Measurements from ENCODE around the gene FBXO45. TPM values are rescaled to one million over a fixed set of nuclear protein-coding genes. Genes with fewer than 3 reads are reported as not detected.
A peak's percentile ranks its signal among the peaks of the same experiment; 100 is the strongest.
"Not testable (repeated sequence)": the region's sequence is repeated elsewhere in the genome, so short reads cannot be mapped to it uniquely, and the experiment has no call there.

Gene FBXO45
- total RNA-seq, 2 donors from 2014 or later, result 13.0 to 22.0 TPM

- H3K4me3 Mint-ChIP-seq, result no peak overlapping the region
- no peaks in the 10 kb centered on the region for H3K36me3 Mint-ChIP-seq (ENCODE audit: low read depth)
- H3K27me3 Mint-ChIP-seq, result no peaks in the 10 kb centered on the region
- no peak for ATAC-seq (replicated peaks)
- peaks cover 3% of the 10 kb centered on the region for H3K9me3 Mint-ChIP-seq
- H3K27ac Mint-ChIP-seq, result no peak overlapping the region
- no peaks in the 10 kb centered on the region for H3K4me1 Mint-ChIP-seq
Observed at GRCh38 chr3:196546537-196546936, 21.9 kb upstream of the FBXO45 start.

GRCh38 chr3:196547067-196547466, 21.4 kb upstream of the FBXO45 start:
- no peaks in the 10 kb centered on the region for H3K36me3 Mint-ChIP-seq (ENCODE audit: low read depth)
- H3K27me3 Mint-ChIP-seq, result no peaks in the 10 kb centered on the region
- H3K4me1 Mint-ChIP-seq, result no peaks in the 10 kb centered on the region
- H3K27ac Mint-ChIP-seq, result no peak overlapping the region
- no peak overlapping the region for H3K4me3 Mint-ChIP-seq
- H3K9me3 Mint-ChIP-seq, result peaks cover 3% of the 10 kb centered on the region
- no peak for ATAC-seq (replicated peaks)

DNA sequence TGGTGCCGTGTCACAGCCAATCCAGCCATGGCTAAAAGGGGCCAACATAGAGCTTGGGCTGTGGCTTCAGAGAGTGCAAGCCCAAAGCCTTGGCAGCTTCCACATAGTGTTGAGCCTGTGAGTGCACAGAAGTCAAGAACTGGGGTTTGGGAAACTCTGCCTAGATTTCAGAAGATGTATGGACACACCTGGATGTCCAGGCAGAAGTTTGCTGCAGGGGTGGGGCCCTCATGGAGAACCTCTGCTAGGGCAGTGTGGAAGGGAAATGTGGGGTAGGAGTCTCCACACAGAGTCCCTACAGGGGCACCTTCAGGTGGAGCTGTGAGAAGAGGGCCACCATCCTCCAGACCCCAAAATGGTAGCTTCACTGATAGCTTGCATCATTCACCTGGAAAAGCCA, 19.1 kb upstream of the FBXO45 start:
- not testable (repeated sequence) for H3K4me1 Mint-ChIP-seq; H3K9me3 Mint-ChIP-seq; H3K4me3 Mint-ChIP-seq; H3K36me3 Mint-ChIP-seq (ENCODE audit: low read depth); ATAC-seq (replicated peaks); H3K27me3 Mint-ChIP-seq; H3K27ac Mint-ChIP-seq

GRCh38 chr3:196550172-196550571, 18.3 kb upstream of the FBXO45 start:
- H3K4me1 Mint-ChIP-seq; H3K27ac Mint-ChIP-seq; ATAC-seq (replicated peaks); H3K9me3 Mint-ChIP-seq; H3K4me3 Mint-ChIP-seq; H3K27me3 Mint-ChIP-seq: not testable (repeated sequence)
- peaks cover 18% of the 10 kb centered on the region for H3K36me3 Mint-ChIP-seq (ENCODE audit: low read depth)

DNA sequence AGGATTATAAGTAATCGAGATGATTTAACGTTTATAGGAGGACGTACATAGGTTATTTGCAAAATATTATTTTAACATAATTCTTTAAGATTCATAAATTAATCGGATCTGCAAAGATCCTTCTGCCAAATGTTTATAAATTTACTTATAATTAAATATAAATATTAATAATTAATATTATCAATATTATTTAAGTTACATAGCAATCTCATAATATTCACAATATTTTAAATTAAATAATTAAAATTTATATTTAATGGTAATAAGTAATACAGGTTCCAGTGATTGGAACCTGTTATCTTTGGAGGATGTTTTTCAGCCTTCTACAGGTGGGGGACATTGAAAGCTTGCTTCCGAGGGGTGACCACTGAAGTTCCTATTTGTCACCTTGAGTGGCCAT, 16.2 kb upstream of the FBXO45 start:
- no peak for ATAC-seq (replicated peaks)
- Mint-ChIP-seq H3K4me1 (peaks cover 5% of the 10 kb centered on the region), H3K27me3 (no peaks in the 10 kb centered on the region), H3K9me3 (peaks cover 3% of the 10 kb centered on the region), H3K27ac (no peak overlapping the region), H3K36me3 (ENCODE audit: low read depth) (peaks cover 27% of the 10 kb centered on the region), H3K4me3 (no peak overlapping the region)

- Mint-ChIP-seq H3K27ac (no peak overlapping the region), H3K36me3 (ENCODE audit: low read depth) (peaks cover 27% of the 10 kb centered on the region), H3K27me3 (no peaks in the 10 kb centered on the region), H3K4me3 (no peak overlapping the region), H3K4me1 (peaks cover 5% of the 10 kb centered on the region), H3K9me3 (no peaks in the 10 kb centered on the region)
- ATAC-seq (replicated peaks), result no peak
Observed at GRCh38 chr3:196553551-196553950, 14.9 kb upstream of the FBXO45 start.

DNA sequence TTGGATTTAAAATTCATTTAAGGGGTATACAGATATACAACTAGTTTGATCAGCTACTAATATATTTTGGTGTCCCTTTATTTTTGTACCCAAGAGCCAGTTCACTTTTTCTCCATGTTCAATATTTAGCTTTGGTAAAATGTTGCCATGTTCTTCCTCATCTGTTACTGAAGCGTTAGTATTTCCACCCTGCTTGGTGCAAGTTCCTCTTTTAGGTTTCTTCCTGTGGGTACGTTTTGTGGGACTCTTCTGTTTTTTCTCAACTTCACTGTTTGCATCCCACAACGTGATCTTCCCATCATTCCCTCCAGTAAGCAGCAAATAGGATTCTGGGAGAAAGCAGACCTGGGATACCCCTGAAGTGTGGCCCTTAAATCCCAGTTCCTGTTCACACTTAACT, 14.3 kb upstream of the FBXO45 start:
- Mint-ChIP-seq H3K36me3 (ENCODE audit: low read depth) (peaks cover 32% of the 10 kb centered on the region), H3K4me1 (peaks cover 9% of the 10 kb centered on the region), H3K9me3 (no peaks in the 10 kb centered on the region), H3K27ac (no peak overlapping the region), H3K4me3 (no peak overlapping the region), H3K27me3 (no peaks in the 10 kb centered on the region)
- no peak for ATAC-seq (replicated peaks)

DNA sequence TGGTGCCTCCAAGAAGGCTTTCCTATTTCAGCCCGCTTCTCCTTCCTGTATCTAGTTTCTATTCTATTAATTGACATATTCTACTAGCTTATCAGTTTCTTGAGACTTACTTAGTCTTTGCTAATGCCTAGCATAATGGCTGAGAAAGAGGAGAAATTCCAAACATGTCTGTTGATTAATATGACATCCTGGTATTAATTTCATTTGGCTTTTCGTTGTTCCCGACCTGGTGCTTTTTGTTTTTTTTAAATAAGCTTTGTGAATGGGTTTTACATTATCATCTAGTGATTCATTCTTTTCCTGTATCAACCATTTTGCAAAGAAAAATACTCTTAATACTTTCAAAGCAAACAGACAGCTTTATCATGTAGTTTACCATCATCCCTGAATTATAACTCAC, 13.2 kb upstream of the FBXO45 start:
- no peak overlapping the region for H3K4me3 Mint-ChIP-seq
- no peak overlapping the region for H3K27ac Mint-ChIP-seq
- no peaks in the 10 kb centered on the region for H3K9me3 Mint-ChIP-seq
- H3K36me3 Mint-ChIP-seq (ENCODE audit: low read depth), result peaks cover 38% of the 10 kb centered on the region
- ATAC-seq (replicated peaks), result no peak
- peaks cover 14% of the 10 kb centered on the region for H3K4me1 Mint-ChIP-seq
- H3K27me3 Mint-ChIP-seq, result no peaks in the 10 kb centered on the region

DNA sequence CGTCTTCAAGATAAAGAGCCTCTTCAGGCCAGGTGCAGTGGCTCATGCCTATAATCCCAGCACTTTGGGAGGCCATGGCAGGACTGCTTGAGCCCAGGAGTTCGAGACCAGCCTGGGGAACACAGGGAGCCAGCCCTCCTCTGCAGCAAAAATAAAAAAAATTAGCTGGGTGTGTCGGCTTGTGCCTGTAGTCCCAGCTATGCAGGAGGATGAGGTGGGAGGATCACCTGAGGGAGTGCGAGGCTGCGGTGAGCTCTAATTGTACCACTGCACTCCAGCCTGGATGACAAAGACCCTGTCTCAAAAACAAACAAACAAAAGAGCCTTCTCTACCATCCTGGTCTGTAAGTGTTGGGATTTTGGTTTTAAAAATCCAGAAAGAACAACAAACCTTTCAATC, 11.2 kb upstream of the FBXO45 start:
- Mint-ChIP-seq H3K27me3 (no peaks in the 10 kb centered on the region), H3K4me3 (peak overlapping the region; percentile 48), H3K4me1 (peaks cover 16% of the 10 kb centered on the region), H3K36me3 (ENCODE audit: low read depth) (peaks cover 50% of the 10 kb centered on the region), H3K27ac (peak overlapping the region; percentile 86), H3K9me3 (no peaks in the 10 kb centered on the region)
- ATAC-seq (replicated peaks), result peak; percentile 11

- ATAC-seq (replicated peaks), result no peak
- Mint-ChIP-seq H3K4me1 (peaks cover 22% of the 10 kb centered on the region), H3K4me3 (no peak overlapping the region), H3K36me3 (ENCODE audit: low read depth) (peaks cover 55% of the 10 kb centered on the region), H3K27me3 (no peaks in the 10 kb centered on the region), H3K9me3 (no peaks in the 10 kb centered on the region), H3K27ac (peak overlapping the region; percentile 25)
Observed at GRCh38 chr3:196558476-196558875, 10.0 kb upstream of the FBXO45 start.

DNA sequence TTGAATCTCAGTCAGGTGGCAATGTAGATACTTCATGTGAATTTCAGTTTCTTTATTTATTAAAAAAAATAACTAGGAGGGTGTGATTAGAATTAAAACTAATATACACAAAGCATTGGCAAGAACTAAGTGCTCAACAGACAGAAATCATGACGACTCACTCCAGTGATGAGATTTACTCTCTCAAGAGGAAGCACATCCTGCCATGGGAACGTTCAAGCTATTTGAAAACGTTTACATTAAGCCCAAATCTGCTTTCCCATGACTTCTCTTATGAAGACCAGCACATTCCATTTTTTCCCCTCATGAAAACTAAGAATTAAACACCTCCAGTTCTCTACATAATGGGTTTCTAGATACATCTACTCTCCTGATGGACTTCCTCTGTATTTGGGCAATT, 8.6 kb upstream of the FBXO45 start:
- no peak for ATAC-seq (replicated peaks)
- peaks cover 47% of the 10 kb centered on the region for H3K36me3 Mint-ChIP-seq (ENCODE audit: low read depth)

GRCh38 chr3:196563721-196564225, 4.7 kb upstream of the FBXO45 start:
- H3K27ac Mint-ChIP-seq, result peak overlapping the region; percentile 85
- H3K27me3 Mint-ChIP-seq, result no peaks in the 10 kb centered on the region
- H3K36me3 Mint-ChIP-seq (ENCODE audit: low read depth), result peaks cover 55% of the 10 kb centered on the region
- peaks cover 33% of the 10 kb centered on the region for H3K4me1 Mint-ChIP-seq
- H3K9me3 Mint-ChIP-seq, result no peaks in the 10 kb centered on the region
- H3K4me3 Mint-ChIP-seq, result peak overlapping the region; percentile 76
- ATAC-seq (replicated peaks), result peak; percentile 60

More for the DNA sequence above, 8.6 kb upstream of the FBXO45 start:
- Mint-ChIP-seq H3K27ac (no peak overlapping the region), H3K4me1 (peaks cover 30% of the 10 kb centered on the region), H3K27me3 (no peaks in the 10 kb centered on the region), H3K9me3 (no peaks in the 10 kb centered on the region), H3K4me3 (no peak overlapping the region)

- ATAC-seq (replicated peaks), result peak; percentile 41
- Mint-ChIP-seq H3K4me3 (peak overlapping the region; percentile 93), H3K36me3 (ENCODE audit: low read depth) (peaks cover 37% of the 10 kb centered on the region), H3K27me3 (no peaks in the 10 kb centered on the region), H3K27ac (peak overlapping the region; percentile 85), H3K9me3 (no peaks in the 10 kb centered on the region), H3K4me1 (peaks cover 23% of the 10 kb centered on the region)
Observed at GRCh38 chr3:196569003-196569516, 600 bp downstream of the FBXO45 start.

- not testable (repeated sequence) for H3K9me3 Mint-ChIP-seq; H3K27me3 Mint-ChIP-seq; H3K27ac Mint-ChIP-seq; ATAC-seq (replicated peaks)
- Mint-ChIP-seq H3K4me3 (peak overlapping the region; percentile 93), H3K36me3 (ENCODE audit: low read depth) (peaks cover 31% of the 10 kb centered on the region), H3K4me1 (peaks cover 25% of the 10 kb centered on the region)
Observed at GRCh38 chr3:196570332-196570731, 1.9 kb downstream of the FBXO45 start.

GRCh38 chr3:196572389-196572788, 3.9 kb downstream of the FBXO45 start:
- Mint-ChIP-seq H3K9me3 (no peaks in the 10 kb centered on the region), H3K27ac (no peak overlapping the region), H3K4me3 (no peak overlapping the region), H3K4me1 (peaks cover 19% of the 10 kb centered on the region), H3K36me3 (ENCODE audit: low read depth) (peaks cover 28% of the 10 kb centered on the region), H3K27me3 (no peaks in the 10 kb centered on the region)
- ATAC-seq (replicated peaks), result no peak

Measured in activated T-helper 17 cell treated with anti-CD3 and anti-CD28 coated beads, Interleukin-2, amount 50 U/mL, for 72 hours (primary cell).